Skeletal muscle tissue (tissue), 4 donors: Measurements from ENCODE around the gene MS4A2. TPM values are rescaled to one million over a fixed set of nuclear protein-coding genes. Genes with fewer than 3 reads are reported as not detected.
"Not testable (repeated sequence)": the region's sequence is repeated elsewhere in the genome, so short reads cannot be mapped to it uniquely, and the experiment has no call there.

Experiments used
- H3K27ac ChIP-seq: one replicate; pipeline ENCODE4 v1.7.0; 2013; ENCODE audit warnings: mild to moderate bottlenecking, low read depth, low read length, inconsistent platforms
- H3K27me3 ChIP-seq, 3 donors: one replicate each; pipeline ENCODE4 v1.7.0; 2013; ENCODE audit warnings: low read length in 3 of 3; ENCODE audit not compliant: control insufficient read depth in 3 of 3, insufficient read depth in 3 of 3
- H3K36me3 ChIP-seq, 3 donors: one replicate each; pipeline ENCODE4 v1.7.0; 2013; ENCODE audit warnings: low read length in 3 of 3; ENCODE audit not compliant: control insufficient read depth in 3 of 3, insufficient read depth in 3 of 3
- H3K4me1 ChIP-seq, 3 donors: one replicate each; pipeline ENCODE4 v1.7.0; 2013; ENCODE audit warnings: low read length in 3 of 3, mild to moderate bottlenecking in 3 of 3; ENCODE audit not compliant: control insufficient read depth in 3 of 3, insufficient read depth in 3 of 3
- H3K4me3 ChIP-seq, 3 donors: one replicate each; pipeline ENCODE4 v1.7.0; 2013; ENCODE audit warnings: low read length in 3 of 3
- H3K9ac ChIP-seq, 3 donors: one replicate each; pipeline ENCODE4 v1.7.0; 2013; ENCODE audit warnings: low read length in 3 of 3, mild to moderate bottlenecking in 3 of 3, moderate library complexity in 2 of 3, low read depth in 1 of 3
- H3K9me3 ChIP-seq, 3 donors: one replicate each; pipeline ENCODE4 v1.7.0; 2013; ENCODE audit warnings: low read length in 3 of 3; ENCODE audit not compliant: control insufficient read depth in 3 of 3
- total RNA-seq: library from RNA; depleted of rRNA; stranded (reverse); fragments of >200 nt; gene quantifications from one replicate; pipeline ENCODE4 v1.2.3, GENCODE V29; 2014
- donor health status: Osteomylitis.

The MS4A2 gene
- total RNA-seq, 1 donor from 2014 or later = under 0.01 TPM

DNA sequence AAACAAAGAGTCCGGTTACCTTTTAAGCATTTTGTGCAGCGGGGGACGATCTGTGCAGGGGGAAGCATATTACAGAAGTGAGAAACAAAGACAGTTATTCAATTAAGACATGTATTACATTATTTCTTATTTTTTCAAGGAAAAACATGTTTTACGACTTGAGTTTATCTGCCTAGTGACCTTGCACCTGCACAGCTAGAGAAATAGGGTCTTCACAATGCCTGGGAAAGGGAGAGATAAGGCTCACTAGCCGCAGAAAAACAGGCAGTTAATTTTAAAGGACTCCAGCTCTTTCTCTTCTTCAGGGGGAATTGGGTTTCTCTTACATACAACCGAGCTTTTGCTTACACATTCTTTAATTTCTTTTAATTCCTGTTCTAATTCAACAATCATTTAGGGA, 16.8 kb upstream of the MS4A2 start:
- not testable (repeated sequence) for H3K9me3 ChIP-seq, H3K4me1 ChIP-seq, H3K4me3 ChIP-seq, H3K9ac ChIP-seq, H3K36me3 ChIP-seq, H3K27me3 ChIP-seq, H3K27ac ChIP-seq

DNA sequence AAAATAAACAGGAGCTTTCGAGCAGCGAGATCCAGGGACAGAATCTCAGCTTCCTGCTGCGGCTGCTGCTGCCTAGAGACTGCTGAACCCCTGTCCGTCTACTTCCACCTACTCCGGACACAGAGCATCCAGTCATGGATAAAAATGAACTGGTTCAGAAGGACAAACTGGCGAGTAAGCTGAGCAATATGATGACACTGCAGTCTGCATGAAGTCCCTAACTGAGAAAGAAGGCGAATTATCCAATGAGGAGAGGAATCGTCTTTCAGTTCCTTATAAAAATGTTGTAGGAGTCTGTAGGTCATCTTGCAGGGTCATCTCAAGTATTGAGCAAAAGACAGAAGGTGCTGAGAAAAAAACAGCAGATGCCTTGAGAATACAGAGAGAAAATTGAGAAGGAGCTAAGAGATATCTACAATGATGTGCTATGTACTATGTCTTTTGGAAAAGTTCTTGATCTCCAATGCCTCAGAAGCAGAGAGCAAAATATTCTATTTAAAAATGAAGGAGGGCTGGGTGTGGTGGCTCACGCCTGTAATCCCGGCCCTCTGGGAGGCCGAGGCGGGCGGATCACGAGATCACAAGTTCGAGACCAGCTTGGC, 11.1 kb upstream of the MS4A2 start:
- no peak overlapping the region for H3K4me3 ChIP-seq
- no peaks in the 10 kb centered on the region for H3K36me3 ChIP-seq
- H3K9me3 ChIP-seq = no peaks in the 10 kb centered on the region
- no peaks in the 10 kb centered on the region for H3K4me1 ChIP-seq
- no peak overlapping the region for H3K9ac ChIP-seq
- no peak overlapping the region for H3K27ac ChIP-seq
- H3K27me3 ChIP-seq = no peaks in the 10 kb centered on the region

DNA sequence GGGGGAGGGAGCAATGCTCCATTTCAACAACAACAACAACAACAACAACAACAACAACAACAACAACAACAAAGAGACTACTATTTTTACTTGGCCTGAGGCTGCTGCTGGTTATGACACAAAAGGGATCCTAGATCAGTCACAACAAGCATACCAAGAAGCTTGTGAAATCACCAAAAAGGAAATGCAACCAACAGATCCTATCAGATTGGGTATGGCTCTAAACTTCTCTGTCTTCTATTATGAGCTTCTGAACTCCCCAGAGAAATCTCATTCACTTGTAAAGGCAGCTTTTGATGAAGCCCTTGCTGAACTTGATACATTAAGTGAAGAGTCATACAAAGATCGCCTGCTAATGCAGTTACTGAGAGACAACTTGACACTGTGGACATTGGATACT, 10.5 kb upstream of the MS4A2 start:
- no peaks in the 10 kb centered on the region for H3K27me3 ChIP-seq
- no peak overlapping the region for H3K27ac ChIP-seq
- H3K36me3 ChIP-seq = no peaks in the 10 kb centered on the region
- H3K4me3 ChIP-seq = no peak overlapping the region
- no peak overlapping the region for H3K9ac ChIP-seq
- H3K9me3 ChIP-seq = no peaks in the 10 kb centered on the region
- H3K4me1 ChIP-seq = no peaks in the 10 kb centered on the region

DNA sequence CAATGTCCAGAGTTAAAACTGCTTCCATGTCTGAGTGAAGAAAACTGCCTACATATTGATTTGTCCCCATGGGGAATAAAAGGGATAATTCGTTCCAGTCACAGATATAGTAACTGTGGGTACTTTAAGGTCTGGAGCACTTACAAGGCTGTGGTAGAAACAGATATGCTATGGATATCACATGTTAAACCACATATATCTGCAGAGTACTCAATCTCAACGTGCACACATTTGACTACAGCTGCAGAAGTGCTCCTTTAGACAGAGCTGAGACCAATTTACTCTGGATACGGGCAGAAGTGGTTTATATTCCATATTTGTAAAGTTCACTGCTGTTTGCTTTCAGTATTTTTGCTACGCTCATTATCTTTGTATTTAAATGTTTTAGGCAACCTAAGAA, 9.7 kb upstream of the MS4A2 start:
- no peaks in the 10 kb centered on the region for H3K27me3 ChIP-seq
- no peaks in the 10 kb centered on the region for H3K36me3 ChIP-seq
- no peak overlapping the region for H3K27ac ChIP-seq
- no peaks in the 10 kb centered on the region for H3K4me1 ChIP-seq
- no peak overlapping the region for H3K9ac ChIP-seq
- H3K4me3 ChIP-seq = no peak overlapping the region
- no peaks in the 10 kb centered on the region for H3K9me3 ChIP-seq

DNA sequence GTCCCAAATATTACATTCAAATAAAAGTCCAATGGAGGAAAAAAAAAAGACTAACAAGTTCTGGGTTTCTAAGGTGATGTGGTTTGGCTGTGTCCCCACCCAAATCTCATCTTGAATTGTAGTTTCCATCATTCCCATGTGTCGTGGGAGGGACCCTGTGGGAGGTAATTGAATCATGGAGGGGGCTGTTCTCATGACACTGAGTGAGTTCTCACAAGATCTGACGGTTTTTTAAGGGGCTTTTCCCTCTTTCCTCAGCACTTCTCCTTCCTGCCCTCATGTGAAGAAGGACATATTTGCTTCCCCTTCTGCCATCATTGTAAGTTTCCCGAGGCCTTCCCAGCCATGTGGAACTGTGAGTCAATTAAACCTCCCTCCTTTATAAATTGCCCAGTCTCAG, 7.9 kb upstream of the MS4A2 start:
- Histone ChIP-seq H3K4me3 (no peak overlapping the region), H3K27ac (no peak overlapping the region), H3K9ac (no peak overlapping the region), H3K27me3 (no peaks in the 10 kb centered on the region), H3K9me3 (no peaks in the 10 kb centered on the region), H3K36me3 (no peaks in the 10 kb centered on the region), H3K4me1 (no peaks in the 10 kb centered on the region)

DNA sequence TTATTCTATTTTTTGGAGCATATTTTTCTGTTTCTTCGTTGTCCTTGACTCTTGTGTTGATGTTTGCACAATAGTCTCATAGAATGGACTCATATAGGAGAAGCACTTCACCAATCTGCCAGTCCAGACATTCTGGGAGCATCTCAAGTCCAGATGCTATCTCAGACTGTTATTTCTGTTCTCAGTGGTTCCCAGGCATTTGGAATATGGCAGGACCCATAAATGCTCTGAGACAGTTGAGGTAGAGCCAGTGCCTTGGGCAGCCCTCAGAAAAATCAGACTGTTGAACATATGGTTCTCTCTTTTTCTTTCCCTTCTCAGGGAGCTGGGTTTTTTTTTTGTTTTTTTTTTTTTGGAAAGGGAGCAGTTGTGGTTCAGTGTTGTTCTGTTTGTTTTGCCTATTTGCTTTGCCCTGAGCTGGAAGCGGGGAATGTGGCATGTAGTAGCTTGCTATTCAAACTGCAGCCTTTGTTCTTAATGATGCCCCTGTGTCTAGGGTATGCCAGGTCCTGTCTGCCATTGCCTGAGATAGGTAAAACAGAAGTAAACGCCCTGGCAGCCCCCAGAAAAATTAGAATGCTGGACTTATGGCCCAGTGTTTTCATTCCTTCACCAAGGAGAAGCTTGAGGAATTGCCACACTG, 3.7 kb upstream of the MS4A2 start:
- H3K4me1 ChIP-seq = no peaks in the 10 kb centered on the region
- H3K36me3 ChIP-seq = no peaks in the 10 kb centered on the region
- H3K9ac ChIP-seq = no peak overlapping the region
- no peaks in the 10 kb centered on the region for H3K9me3 ChIP-seq
- no peak overlapping the region for H3K4me3 ChIP-seq
- H3K27me3 ChIP-seq = no peaks in the 10 kb centered on the region
- no peak overlapping the region for H3K27ac ChIP-seq

DNA sequence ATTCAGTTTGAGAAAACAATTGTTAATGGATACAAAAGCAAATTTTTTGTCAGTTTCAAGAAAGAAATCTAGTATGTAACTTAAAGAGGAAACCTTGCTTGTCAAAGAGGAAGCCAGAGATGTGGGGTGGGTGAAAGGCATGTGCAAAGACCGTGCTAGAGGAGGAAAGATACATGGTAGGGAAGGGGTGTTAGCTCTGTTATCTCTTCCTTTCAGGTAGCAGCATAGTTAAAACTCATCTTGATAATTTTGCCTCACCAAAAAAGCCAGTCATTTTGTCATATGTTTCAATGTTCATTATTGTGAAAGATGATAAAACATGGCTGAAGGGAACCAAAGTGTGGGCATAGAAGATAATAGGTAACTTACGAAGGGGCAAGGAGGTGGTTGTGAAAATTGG, 2.6 kb upstream of the MS4A2 start:
- Histone ChIP-seq H3K9ac (no peak overlapping the region), H3K27ac (no peak overlapping the region), H3K4me1 (no peaks in the 10 kb centered on the region), H3K4me3 (no peak overlapping the region), H3K27me3 (no peaks in the 10 kb centered on the region), H3K36me3 (no peaks in the 10 kb centered on the region), H3K9me3 (no peaks in the 10 kb centered on the region)

DNA sequence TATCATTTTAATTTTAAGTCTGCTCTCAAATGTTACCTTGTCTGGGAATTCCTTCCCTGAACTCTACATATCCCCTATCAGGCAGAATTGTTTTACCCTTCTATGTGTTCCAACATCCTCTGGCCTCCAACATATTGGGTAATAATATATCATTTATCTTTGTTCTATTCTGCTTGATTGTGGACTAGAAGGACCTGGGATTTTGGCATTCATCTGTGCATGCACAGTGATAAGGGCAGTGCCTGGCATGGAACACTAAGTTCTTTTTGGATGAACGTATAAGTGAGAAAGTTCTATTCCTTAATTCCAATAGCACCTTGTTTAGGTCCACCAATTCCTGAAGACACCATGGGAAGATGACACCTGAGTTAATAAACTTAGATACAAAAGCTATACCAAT, 1.2 kb upstream of the MS4A2 start:
- Histone ChIP-seq H3K4me1 (no peaks in the 10 kb centered on the region), H3K9ac (no peak overlapping the region), H3K27ac (no peak overlapping the region), H3K36me3 (no peaks in the 10 kb centered on the region), H3K27me3 (peaks cover 0 to 3% (median 0%) of the 10 kb centered on the region in 3 donors), H3K4me3 (no peak overlapping the region), H3K9me3 (no peaks in the 10 kb centered on the region)

DNA sequence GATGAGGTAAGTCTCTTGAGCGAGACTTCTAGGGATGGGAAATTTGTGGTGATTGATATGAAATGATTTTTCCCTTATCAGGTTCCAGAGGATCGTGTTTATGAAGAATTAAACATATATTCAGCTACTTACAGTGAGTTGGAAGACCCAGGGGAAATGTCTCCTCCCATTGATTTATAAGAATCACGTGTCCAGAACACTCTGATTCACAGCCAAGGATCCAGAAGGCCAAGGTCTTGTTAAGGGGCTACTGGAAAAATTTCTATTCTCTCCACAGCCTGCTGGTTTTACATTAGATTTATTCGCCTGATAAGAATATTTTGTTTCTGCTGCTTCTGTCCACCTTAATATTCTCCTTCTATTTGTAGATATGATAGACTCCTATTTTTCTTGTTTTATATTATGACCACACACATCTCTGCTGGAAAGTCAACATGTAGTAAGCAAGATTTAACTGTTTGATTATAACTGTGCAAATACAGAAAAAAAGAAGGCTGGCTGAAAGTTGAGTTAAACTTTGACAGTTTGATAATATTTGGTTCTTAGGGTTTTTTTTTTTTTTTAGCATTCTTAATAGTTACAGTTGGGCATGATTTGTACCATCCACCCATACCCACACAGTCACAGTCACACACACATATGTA, 7.1 kb downstream of the MS4A2 start:
- H3K27me3 ChIP-seq = peaks cover 0 to 3% (median 0%) of the 10 kb centered on the region in 3 donors
- no peaks in the 10 kb centered on the region for H3K9me3 ChIP-seq
- H3K36me3 ChIP-seq = no peaks in the 10 kb centered on the region
- H3K4me3 ChIP-seq = no peak overlapping the region
- no peak overlapping the region for H3K9ac ChIP-seq
- no peaks in the 10 kb centered on the region for H3K4me1 ChIP-seq
- no peak overlapping the region for H3K27ac ChIP-seq

DNA sequence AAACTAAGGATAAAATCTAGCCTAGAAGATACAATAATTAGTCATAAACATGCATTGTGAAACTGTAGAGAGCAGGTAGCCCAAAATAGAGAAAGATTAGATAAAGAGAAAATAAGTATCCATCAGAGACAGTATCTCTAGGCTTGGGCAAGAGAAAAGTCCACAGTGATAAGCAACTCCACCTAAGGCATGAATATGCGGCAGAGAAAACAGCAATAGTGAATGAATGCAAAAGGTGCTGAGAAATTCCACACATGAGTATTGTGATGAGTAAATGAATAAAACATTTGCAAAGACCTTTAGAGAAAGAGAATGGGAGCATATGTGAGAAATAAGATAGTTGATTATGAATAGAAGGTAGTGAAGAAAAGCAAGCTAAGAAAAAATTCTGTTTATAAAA, 8.7 kb downstream of the MS4A2 start:
- Histone ChIP-seq H3K36me3 (no peaks in the 10 kb centered on the region), H3K9me3 (no peaks in the 10 kb centered on the region), H3K4me1 (no peaks in the 10 kb centered on the region), H3K27me3 (no peaks in the 10 kb centered on the region), H3K27ac (no peak overlapping the region), H3K4me3 (no peak overlapping the region), H3K9ac (no peak overlapping the region)
